GM18498 (cell line): ENCODE measurements around the gene PSMB5.

ENCODE experiments used
- ATAC-seq: cut with Tn5 transposase; IDR thresholded peaks from one replicate; pipeline ENCODE4 v1.9.1; 2021; ENCODE audit warnings: mild to moderate bottlenecking, moderate library complexity; ENCODE audit not compliant: unreplicated experiment

The PSMB5 gene

DNA sequence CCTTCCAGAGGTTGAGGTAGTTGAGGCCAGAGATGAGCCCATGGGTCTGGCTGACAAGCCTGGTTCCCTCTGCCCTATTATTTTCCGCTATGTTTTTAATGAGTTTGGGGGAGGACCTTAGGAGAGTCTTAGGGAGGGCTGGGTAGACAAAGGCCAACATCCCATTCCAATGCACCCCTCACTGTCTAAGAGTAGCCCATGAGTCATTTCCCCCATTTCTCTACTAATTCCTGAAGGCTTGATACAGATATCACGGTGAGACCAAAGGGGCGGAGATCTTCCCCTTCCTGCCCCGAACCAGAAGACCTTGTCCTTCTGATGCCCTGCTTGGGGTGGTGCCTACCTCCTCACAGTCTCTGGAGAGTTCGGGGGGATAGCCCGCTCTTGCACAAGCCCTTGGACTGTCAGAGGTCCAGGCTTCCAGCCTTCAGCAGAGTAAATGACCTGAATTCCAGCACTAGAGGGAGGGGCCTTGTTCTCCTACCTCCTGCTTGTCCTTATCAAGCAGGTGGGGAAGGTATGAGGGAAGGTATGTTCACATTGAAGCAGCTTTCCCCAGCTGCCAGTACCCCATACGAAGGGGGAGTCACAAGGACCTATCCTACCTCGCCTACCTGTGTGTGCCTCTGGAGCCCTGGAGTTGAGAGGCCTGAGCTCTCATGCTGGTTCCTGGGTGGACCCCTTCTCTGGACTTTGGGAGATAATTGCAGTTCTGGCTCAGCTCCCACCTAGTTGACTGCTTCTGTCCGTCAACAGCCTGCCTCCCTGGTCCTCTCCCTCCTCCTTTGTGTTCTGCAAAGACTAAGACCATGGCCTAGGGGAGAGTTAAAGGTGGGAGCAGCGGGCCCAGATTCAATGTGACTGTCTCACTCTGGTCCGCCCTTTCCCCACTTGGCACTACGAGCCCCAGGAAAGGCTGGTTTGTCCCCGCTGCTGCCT is 11.0 kb upstream of the PSMB5 start:
- ATAC-seq: no peak

DNA sequence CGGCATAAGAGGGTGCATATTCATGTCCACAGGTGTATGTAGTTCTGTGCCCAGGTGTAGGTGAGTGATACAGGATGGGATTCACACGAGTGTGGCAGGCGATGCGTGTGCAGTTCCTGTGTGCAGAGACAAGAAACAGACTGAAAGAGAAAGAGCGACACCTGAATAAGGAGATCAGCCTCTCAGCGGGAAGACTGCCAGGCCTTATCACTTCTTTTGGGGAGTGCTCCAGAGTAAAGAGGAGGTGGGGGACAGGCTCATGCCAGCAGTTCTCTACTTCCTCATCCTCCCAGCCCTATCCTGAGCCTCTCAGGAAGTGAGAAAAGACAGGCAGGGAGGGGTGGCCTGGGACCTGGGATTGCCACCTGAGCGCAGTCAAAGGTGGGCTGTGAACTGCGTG is 10.1 kb upstream of the PSMB5 start:
- ATAC-seq: no peak

DNA sequence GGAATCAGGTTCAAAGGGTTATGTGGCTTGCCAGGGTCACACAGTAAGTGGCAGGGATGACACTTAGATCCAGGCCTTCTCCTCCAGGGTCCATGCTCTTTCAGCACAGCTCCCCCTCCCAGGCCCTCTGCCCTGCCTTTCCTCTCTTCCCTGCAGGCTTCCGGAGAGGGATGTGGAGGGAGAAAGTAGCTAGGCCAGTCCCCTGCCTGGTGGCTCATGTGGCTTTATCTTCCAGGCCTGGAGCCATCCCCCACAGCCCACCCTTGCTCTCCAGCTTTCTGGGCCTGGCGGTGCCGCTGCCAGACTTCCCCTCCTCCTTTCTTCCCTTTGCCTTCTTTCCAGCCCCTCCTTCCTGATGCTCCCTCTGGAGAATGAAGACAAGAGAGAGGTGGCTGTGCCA is 9.1 kb upstream of the PSMB5 start:
- ATAC-seq: no peak

DNA sequence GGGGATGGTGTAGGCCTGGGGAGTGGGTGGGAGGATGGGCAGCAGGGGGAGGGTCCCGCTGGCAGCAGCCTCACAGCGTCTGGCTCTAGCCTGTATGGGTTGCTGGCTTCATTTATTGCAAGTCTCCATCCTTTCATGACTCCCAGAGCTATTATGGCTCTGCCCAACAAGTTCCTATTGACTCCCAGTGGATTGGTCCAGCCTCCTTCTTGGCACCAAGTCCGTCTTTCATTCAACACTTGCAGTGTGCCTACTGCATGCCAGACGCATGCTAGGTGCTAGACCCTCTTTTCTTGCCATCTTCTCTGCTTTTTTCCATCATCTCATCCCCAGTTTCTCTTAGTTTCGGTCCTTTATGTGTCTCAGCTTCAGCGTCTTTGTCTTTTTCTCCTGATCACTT is 8.4 kb upstream of the PSMB5 start:
- ATAC-seq: no peak

DNA sequence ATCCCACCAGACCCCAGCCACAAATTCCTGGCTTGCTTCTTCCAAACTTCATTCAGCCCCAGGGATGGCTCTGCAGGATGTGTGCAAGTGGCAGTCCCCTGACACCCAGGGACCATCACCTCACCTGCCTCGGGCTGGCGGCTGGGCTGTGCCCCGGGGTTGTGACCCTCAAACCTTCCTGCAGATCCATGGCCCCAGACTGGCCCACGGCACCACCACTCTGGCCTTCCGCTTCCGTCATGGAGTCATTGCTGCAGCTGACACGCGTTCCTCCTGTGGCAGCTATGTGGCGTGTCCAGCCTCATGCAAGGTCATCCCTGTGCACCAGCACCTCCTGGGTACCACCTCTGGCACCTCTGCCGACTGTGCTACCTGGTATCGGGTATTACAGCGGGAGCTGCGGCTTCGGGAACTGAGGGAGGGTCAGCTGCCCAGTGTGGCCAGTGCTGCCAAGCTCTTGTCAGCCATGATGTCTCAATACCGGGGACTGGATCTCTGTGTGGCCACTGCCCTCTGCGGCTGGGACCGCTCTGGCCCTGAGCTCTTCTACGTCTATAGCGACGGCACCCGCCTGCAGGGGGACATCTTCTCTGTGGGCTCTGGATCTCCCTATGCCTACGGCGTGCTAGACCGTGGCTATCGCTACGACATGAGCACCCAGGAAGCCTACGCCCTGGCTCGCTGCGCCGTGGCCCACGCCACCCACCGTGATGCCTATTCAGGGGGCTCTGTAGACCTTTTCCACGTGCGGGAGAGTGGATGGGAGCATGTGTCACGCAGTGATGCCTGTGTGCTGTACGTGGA is 7.7 kb upstream of the PSMB5 start, which contains the start of gene PSMB11:
Gene PSMB11, plus strand, starts transcription at position 51 of the 804 bp plus-strand sequence. Its CDS starts 14 bp downstream, at position 65.
- no peak for ATAC-seq

DNA sequence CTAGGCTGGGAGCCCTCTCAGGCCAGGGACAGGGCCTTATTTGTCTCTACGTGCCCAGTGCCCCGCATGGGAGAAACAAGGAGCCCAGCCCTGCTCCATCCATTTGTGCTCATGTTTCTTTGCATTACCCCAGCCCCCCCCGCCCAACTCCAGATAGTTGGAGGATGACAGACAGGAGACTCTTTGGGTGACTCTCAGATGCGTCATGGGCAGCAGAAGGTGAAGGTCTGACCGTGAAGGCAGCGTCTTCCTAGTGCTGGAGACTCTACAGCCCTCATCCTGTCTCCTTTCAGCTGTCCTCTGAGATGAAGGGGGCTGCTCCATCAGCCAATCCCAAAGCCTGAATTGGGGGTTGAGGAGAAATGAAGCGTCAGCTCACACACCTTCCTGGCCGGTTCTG is 7.0 kb upstream of the PSMB5 start:
- no peak for ATAC-seq

DNA sequence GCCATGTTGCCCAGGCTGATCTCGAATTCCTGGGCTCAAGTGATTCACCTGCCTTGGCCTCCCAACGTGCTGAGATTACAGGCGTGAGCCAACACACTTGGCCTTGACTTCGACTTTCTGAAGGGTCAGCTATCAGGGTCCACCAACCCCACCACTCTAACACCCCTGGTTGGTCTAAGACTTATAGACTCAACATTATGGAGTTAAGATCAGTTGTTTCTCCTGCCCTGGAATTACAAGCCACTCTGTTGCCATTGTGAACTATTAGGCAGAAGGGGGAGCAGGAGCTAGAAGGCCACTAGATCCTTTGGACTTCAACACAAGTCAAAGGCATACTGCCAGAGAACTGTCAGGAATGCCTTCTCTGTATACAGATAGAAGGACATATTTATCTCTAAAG is 5.4 kb upstream of the PSMB5 start:
- ATAC-seq: no peak

DNA sequence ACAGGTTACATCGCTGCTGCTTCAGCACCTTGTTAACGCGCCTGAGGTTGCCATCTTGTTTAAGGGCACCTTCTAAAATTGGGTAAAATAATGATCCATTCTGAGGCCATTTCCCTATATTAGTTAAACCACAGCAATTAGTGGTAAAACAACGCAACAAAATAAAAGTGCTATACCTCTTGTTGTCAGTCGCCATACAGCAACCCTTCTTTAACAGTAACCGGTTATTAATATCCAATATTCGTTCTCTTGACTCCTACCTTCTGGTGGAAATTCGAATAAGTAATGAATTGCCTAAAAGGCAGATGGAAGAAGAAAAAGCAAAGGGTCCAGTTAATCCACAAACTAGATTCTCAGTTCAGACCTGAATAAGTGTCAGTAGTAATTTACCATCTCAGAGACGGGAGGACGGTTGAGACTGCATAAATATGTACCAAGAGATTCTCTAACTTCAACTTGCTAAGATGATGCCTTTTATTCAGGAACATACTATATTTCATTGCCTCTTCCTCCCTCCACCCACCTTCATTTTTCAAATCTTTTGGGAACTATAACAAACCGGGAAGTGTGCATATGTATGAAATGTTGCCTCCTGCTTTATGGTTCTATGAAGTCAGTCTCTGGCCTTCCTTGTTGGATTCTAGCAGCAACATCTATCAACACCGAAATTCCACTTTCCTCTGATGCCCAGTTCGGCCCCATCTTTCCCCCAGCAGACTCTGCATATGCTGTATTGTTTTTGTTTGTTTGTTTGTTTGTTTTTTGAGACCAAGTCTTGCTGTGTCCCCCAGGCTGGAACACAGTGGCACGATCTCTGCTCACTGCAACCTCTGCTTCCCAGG is 824 bp upstream of the PSMB5 start:
- ATAC-seq: no peak

DNA sequence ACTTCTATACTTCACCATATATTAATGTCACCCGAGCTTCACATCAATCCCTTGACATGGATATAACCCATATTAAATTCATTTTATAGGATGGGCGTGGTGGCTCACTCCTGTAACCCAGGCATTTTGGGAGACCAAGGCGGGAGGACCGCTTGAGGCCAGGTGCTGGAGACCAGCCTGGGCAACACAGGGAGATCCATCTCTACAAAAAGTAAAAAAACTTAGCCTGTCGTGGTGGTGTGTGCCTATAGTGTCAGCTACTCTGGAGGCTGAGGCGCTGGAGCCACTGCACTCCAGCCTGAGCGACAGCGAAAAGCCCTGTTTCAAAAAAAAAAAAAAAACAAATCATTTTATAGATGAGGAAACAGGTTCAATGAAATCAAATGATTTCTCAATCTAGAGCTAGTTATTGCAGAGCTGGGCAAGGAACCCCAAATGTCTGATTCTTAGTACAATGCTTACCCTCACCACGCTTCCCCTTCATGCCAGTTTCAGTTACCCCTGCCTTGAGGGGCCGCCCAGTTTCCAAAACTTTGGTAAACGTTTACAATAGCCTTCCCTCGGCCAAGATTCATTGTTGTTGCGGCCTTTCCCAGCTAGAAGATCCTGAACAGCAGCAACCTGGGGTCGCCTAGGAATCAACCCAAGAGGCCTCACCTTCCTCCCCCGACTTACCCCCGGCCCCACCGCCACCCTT is 751 bp downstream of the PSMB5 start:
- no peak for ATAC-seq

DNA sequence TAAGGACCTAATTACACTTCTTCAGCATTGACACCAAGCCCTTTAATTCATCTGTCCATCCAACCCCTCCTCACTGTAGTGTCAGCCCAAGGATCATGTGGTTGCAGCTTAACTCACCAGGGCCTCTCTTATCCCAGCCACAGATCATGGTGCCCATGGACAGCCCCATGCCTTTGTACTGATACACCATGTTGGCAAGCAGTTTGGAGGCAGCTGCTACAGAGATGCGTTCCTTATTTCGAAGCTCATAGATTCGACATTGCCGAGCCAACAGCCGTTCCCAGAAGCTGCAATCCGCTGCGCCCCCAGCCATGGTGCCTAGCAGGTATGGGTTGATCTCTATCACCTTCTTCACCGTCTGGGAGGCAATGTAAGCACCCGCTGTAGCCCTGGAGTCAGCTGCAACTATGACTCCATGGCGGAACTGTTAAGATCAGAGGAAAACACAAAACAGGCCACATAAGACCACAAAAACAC is 1.4 kb downstream of the PSMB5 start:
- no peak for ATAC-seq

DNA sequence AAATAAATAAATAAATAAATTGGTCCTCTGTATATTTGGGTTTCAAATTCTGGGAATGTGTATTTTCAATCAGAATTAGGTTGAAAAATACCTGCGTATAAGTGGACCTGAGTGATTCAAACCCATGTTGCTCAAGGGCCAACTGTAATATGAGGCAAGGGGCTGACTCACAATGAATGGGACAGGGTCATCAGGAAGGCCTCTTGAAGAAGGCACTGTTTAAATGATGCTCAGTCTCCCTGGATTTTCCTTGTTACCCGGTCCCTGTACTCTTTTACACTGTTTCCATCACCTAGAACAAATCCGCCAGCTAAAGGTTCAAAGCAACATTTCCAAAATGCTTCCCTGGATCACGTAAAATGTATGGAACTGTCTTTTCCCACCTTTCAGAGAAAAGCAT is 3.8 kb downstream of the PSMB5 start:
- ATAC-seq: no peak

DNA sequence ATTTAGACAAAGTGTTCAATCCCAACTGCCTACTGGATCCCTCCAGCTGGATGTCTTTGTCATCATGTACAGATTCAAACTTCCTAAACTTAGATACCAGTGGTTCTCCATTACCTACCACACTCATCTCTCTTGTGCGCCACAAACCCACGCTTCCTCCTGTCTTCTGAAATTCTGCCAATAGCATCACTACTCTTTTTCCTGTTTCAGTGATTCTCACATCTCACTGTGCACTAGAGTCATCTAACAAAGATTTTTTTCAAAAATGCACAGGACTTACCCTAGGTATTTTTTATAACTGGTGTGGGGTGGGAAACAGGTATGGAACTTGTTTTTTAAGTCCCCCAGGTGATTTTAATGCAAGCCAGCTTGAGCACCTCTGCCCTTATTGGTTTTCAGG is 5.9 kb downstream of the PSMB5 start:
- ATAC-seq: no peak

DNA sequence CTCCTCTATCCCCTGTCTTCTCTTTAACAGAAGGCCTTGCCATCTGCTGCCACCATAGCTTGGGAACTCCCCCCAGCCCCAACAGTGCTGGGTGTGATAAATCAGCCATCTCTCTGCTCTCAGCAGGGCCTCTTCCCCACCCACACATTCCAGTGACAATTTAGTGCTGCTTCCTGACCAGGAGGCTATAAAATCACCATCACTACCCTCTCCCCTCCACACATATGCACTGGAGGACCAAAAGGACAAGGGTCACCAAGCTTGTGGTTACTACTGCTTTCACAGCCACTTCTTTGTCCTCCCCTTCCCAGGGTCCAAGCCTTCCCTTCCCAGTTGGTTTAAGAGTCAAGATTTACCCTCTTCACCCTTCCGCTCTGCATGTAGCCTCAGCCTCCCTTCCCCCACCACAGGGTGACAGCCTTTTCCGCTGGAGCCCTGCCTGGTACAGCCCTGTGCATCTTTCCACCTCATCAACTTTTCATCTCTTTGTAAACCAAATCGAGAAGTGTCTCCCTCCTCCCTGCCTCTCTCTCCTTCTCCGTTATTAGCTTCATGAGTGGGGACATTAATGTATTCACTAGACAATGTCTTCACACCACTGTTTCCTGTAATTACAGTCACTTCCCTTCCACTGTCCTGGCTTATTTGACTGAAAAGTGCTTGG is 9.4 kb downstream of the PSMB5 start:
- ATAC-seq: no peak

DNA sequence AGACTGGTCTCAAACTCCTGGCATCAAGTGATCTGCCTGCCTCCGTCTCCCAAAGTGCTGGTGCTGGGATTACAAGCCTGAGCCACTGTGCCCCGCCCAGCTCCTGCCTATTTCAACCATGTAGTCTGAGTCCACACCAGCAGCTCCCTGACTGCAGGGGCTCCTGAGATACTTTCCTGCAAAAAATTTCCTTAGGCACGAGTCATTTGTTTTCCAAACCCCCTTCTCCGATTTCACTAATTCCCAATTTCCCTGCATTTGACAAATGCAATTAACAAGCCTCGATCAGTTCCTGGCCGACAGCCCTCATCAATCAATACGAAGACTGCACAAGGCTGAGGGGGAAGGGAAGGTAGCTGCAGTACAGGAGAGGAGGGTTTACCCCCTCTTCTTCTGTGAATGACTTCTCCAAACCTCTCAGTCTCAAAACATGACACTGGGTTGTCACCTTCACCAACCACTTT is 10.1 kb downstream of the PSMB5 start:
- ATAC-seq: no peak

DNA sequence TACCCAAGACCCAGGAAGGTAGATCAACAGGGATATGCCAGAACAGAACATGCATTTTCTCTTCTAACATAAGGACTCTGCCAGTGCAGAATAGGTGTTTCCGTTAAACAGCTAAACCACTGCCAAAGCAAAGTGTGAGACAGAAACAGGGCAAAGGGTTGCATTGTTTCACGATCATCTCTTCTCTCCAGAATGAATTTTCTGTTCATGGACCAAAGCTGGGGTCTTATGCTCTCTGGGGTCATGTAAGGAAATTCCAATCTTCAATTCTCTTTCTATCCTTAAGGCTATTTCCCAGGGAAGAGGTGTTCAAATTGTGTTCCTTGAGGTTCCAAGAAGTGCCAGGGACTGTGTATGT is 10.9 kb downstream of the PSMB5 start:
- ATAC-seq: no peak

DNA sequence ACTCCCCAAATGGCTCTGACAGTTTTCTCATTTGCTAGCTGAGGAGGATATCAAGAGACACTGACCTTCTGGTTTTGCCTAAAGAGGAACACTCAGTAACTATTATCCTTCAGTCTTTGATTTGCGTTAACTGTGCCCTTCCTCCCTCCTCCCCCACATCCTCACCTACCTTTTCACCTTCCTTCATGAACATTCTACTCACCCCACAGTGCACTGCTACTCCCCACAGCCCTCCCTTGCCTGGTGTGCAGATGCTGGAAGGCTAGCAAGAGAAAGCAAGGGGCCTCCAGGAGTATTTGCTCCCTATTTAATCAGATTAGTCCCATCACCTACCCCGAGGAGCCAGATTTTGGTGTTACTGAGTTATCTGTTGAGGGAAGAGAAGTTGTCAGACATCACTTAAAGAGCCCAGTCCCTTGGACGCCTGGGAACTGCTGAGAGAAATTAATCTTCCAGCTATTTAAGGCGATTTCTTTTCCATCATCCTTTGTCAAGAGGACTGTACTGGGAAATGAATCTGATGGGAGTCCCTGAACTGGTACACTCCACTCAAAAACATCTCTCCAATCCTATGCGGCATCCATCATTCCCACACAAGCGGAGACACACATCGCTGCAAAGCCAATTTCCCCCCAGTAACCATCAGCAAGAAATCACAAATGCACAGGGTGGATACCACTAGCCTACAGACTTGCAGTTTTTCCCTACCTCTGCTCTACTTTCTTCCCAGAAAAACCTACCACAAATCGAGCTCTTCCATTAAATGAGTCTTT is 11.5 kb downstream of the PSMB5 start:
- ATAC-seq: no peak

DNA sequence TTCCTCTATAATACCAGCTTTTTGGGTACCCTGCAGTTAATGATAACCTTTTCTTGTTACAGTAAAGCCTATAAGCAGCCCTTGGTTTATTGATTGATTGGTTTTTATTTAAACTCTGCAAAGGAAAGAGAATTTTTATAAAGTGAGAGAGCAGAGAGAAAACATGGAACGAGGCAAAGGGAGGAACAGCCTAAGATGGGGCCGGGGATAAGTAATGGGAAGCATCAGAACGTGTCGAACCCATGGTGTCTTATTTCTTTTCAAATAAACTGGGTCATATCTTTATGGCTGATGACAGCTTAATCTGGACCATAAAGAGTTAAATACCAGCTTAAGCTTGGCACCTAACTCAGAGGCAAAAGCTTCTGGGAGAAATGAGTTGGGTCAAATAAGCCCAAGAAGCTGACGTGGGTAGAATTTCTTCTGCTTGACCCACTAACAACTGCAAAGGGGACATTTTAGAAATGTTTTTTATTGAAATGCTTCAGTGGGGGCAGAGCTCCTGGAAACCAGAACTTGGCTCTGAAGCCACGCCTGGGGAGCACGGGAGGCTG is 12.7 kb downstream of the PSMB5 start:
- ATAC-seq: no peak

DNA sequence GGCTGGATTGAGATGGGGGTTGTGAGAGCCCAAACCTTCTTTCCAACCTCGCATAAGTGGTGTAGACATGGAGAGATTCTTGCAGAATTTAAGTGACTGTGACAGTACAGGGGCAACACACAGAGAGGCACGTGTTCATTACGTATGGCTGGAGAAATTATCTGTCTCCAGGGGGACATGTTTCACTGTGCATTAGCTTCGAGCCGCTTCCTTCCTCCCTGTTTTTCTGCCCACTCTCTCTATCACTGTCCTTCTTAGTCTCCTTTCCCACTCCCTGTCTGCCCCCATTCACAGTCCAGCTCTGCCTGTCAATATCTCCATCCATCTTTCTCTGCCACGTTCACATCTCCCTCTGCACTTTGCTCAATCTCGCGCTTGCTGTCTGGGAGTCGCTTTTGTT is 13.3 kb downstream of the PSMB5 start:
- ATAC-seq: no peak
